Measurements from ENCODE around the gene SLC35F4. TPM values are rescaled to one million over a fixed set of nuclear protein-coding genes. Genes with fewer than 3 reads are reported as not detected.

The SLC35F4 gene
- total RNA-seq, 1 experiment from 2014 or later: not detected

DNA sequence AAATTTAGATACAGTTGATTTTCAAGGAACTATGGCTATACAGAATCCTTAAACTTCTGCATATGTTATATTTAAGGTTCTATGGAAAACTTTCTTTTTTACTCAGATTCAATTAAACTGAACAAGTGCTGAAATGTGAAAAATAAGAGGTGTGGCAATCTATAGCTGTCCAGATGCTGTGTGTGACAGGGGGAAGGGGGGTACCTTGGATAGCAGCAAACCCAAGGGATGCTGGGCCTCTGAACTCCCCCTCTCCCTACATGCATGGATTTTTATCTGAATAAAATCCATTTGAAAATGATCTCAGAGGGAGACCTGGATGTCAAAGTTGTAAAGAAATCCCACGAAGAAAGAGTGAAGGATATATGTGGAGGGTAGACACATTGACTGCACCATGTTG is 289.4 kb downstream of the SLC35F4 start:
- Histone ChIP-seq H3K9me2 (replicated peaks; ENCODE audit: insufficient read depth, low read length) (no peaks in the 10 kb centered on the region), H3K27ac (ENCODE audit: low read length) (no peak overlapping the region), H3K9ac (ENCODE audit: low read length) (no peak overlapping the region), H3K9me3 (ENCODE audit: low read length) (no peaks in the 10 kb centered on the region), H3K4me2 (ENCODE audit: low read depth, low read length, poor library complexity, severe bottlenecking) (no peak overlapping the region), H2AFZ (ENCODE audit: low read length) (no peak overlapping the region), H3K4me1 (ENCODE audit: low read length) (no peaks in the 10 kb centered on the region), H3K4me3 (ENCODE audit: low read length) (no peak overlapping the region), H3K36me3 (ENCODE audit: insufficient read depth, low read length) (no peaks in the 10 kb centered on the region), H3K27me3 (ENCODE audit: low read length) (no peaks in the 10 kb centered on the region), H3K79me2 (ENCODE audit: low read length) (no peaks in the 10 kb centered on the region), H4K20me1 (ENCODE audit: insufficient read depth, low read depth, low read length) (no peaks in the 10 kb centered on the region)
- DNase-seq: no peak

DNA sequence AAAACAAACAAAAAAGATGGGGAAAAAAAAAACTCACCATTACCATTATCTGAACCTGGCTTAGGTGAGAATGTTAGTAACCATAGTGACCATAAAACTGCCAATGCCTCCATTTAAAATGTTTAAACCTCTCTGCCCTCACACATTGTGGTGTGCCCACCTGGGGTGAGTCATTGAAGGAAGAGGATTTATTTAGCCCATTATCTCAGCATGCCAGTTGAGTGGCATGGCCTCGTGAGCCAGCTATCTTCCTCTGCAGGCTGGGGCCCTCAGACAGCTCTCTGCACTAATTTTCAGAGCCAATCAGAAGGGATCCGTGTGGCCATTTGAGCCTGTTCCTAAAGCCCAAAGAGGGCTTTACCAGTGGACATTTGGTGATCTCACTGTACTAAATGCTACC is 290.4 kb downstream of the SLC35F4 start:
- Histone ChIP-seq H3K4me1 (ENCODE audit: low read length) (no peaks in the 10 kb centered on the region), H3K4me3 (ENCODE audit: low read length) (no peak overlapping the region), H3K9ac (ENCODE audit: low read length) (no peak overlapping the region), H3K36me3 (ENCODE audit: insufficient read depth, low read length) (no peaks in the 10 kb centered on the region), H3K27me3 (ENCODE audit: low read length) (no peaks in the 10 kb centered on the region), H3K4me2 (ENCODE audit: low read depth, low read length, poor library complexity, severe bottlenecking) (no peak overlapping the region), H3K9me2 (replicated peaks; ENCODE audit: insufficient read depth, low read length) (no peaks in the 10 kb centered on the region), H3K27ac (ENCODE audit: low read length) (no peak overlapping the region), H4K20me1 (ENCODE audit: insufficient read depth, low read depth, low read length) (no peaks in the 10 kb centered on the region), H2AFZ (ENCODE audit: low read length) (no peak overlapping the region), H3K9me3 (ENCODE audit: low read length) (no peaks in the 10 kb centered on the region), H3K79me2 (ENCODE audit: low read length) (no peaks in the 10 kb centered on the region)
- no peak for DNase-seq

DNA sequence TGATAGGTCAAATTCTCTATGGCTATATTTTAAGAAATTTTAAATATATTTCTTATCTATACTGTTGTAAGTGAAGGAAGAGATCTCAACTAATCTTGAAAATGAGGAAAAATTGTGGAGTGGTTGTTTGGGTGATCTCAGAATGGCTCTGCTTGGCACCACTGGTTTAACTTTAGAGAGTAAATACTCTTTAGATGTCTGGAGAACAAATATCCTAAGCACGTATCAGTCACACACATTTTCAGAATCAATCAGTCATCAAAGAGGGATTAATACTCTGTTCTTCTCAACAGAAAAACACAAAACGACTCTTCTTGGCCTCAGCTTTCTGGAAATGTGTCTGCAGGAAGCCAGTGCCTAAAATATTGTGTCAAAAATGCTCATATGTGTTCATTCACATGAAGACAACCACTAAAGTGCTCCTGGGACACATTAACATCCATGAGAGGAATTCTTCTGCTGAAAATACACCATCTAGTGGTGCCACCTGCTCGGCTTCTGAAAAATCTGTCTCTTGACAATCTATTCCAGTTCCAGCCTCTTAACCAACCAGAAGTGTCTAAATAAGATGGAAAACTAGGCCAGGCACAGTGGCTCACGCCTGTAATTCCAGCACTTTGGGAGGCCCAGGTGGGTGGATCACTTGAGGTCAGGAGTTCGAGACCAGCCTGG is 291.1 kb downstream of the SLC35F4 start:
- Histone ChIP-seq H3K4me3 (ENCODE audit: low read length) (no peak overlapping the region), H3K27ac (ENCODE audit: low read length) (no peak overlapping the region), H3K36me3 (ENCODE audit: insufficient read depth, low read length) (no peaks in the 10 kb centered on the region), H3K79me2 (ENCODE audit: low read length) (no peaks in the 10 kb centered on the region), H3K27me3 (ENCODE audit: low read length) (no peaks in the 10 kb centered on the region), H3K4me1 (ENCODE audit: low read length) (no peaks in the 10 kb centered on the region), H4K20me1 (ENCODE audit: insufficient read depth, low read depth, low read length) (no peaks in the 10 kb centered on the region), H3K9me3 (ENCODE audit: low read length) (no peaks in the 10 kb centered on the region), H3K4me2 (ENCODE audit: low read depth, low read length, poor library complexity, severe bottlenecking) (no peak overlapping the region), H3K9ac (ENCODE audit: low read length) (no peak overlapping the region), H2AFZ (ENCODE audit: low read length) (no peak overlapping the region), H3K9me2 (replicated peaks; ENCODE audit: insufficient read depth, low read length) (no peaks in the 10 kb centered on the region)
- DNase-seq: no peak

DNA sequence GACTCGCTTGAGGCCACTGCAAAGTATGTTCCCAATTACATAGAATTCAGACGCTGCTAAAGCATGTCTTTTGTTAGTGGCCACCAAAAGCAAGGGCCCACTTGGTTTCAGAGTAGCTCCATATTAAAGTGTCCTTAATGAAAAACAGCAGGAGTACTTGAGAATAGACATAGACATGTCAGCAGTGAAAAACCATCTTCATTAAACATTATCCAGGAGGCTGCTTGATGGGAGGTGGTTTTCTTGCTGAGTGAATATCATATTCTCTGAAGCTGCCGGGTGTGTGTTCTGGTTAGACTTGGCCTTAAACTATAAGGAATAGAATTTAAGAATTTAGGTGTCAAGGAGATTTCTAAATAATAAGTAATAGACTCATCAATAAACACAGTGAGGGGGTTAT is 292.7 kb downstream of the SLC35F4 start:
- Histone ChIP-seq H3K9me2 (replicated peaks; ENCODE audit: insufficient read depth, low read length) (no peaks in the 10 kb centered on the region), H3K4me3 (ENCODE audit: low read length) (no peak overlapping the region), H3K9ac (ENCODE audit: low read length) (no peak overlapping the region)

DNA sequence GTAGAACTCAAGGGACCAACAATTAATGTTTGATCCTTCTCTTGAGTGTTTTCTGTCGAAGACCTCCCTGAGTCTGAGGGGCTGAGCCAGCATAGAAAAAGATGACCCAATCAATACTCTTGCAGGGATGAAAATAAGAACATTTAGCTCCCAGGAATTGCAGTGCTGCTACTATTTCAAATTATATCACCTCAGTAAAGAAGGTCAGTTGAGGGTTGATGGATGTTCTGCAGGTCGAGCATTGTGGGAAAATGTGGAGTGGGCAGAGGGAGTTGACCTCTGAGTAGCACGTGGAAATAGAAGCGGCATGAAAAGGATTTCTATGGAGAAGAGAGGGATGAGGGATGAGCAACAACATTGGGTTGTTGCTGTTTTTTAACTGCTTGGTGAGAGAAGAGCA is 297.3 kb downstream of the SLC35F4 start:
- no peak overlapping the region for H2AFZ ChIP-seq (ENCODE audit: low read length)
- no peaks in the 10 kb centered on the region for H3K79me2 ChIP-seq (ENCODE audit: low read length)
- no peak overlapping the region for H3K9ac ChIP-seq (ENCODE audit: low read length)
- H3K4me1 ChIP-seq (ENCODE audit: low read length): no peaks in the 10 kb centered on the region
- H3K27me3 ChIP-seq (ENCODE audit: low read length): no peaks in the 10 kb centered on the region
- H3K27ac ChIP-seq (ENCODE audit: low read length): no peak overlapping the region
- no peaks in the 10 kb centered on the region for H4K20me1 ChIP-seq (ENCODE audit: insufficient read depth, low read depth, low read length)
- no peaks in the 10 kb centered on the region for H3K9me2 ChIP-seq (replicated peaks; ENCODE audit: insufficient read depth, low read length)
- no peaks in the 10 kb centered on the region for H3K36me3 ChIP-seq (ENCODE audit: insufficient read depth, low read length)
- no peak for DNase-seq
- H3K9me3 ChIP-seq (ENCODE audit: low read length): no peaks in the 10 kb centered on the region
- no peak overlapping the region for H3K4me3 ChIP-seq (ENCODE audit: low read length)
- no peak overlapping the region for H3K4me2 ChIP-seq (ENCODE audit: low read depth, low read length, poor library complexity, severe bottlenecking)

More for the DNA sequence above, 292.7 kb downstream of the SLC35F4 start:
- Histone ChIP-seq H3K36me3 (ENCODE audit: insufficient read depth, low read length) (no peaks in the 10 kb centered on the region), H3K27ac (ENCODE audit: low read length) (no peak overlapping the region), H3K4me1 (ENCODE audit: low read length) (no peaks in the 10 kb centered on the region), H3K27me3 (ENCODE audit: low read length) (no peaks in the 10 kb centered on the region), H3K9me3 (ENCODE audit: low read length) (no peaks in the 10 kb centered on the region), H4K20me1 (ENCODE audit: insufficient read depth, low read depth, low read length) (no peaks in the 10 kb centered on the region), H3K79me2 (ENCODE audit: low read length) (no peaks in the 10 kb centered on the region), H3K4me2 (ENCODE audit: low read depth, low read length, poor library complexity, severe bottlenecking) (no peak overlapping the region), H2AFZ (ENCODE audit: low read length) (no peak overlapping the region)
- DNase-seq: no peak

DNA sequence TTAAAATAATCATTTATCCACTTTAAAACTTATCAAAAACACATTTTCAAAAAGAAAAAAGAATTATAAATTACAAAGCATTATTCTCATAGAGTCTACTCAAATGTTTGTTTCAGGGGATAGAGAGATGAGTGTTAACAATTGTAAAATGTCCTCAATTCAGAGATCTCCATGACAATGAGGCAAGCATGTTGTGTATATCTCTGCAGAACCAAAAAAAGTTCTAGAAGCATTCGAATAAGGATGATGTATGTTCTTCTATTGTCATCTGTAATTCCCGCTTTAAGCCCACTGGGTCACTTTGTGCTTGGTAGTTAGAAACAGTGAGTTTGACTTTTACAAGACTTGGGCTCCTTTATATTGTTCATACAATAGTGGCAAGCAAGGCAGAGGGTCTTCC is 298.7 kb downstream of the SLC35F4 start:
- Histone ChIP-seq H3K27me3 (ENCODE audit: low read length) (no peaks in the 10 kb centered on the region), H4K20me1 (ENCODE audit: insufficient read depth, low read depth, low read length) (no peaks in the 10 kb centered on the region), H3K79me2 (ENCODE audit: low read length) (no peaks in the 10 kb centered on the region), H3K36me3 (ENCODE audit: insufficient read depth, low read length) (no peaks in the 10 kb centered on the region), H2AFZ (ENCODE audit: low read length) (no peak overlapping the region), H3K9me2 (replicated peaks; ENCODE audit: insufficient read depth, low read length) (no peaks in the 10 kb centered on the region), H3K4me1 (ENCODE audit: low read length) (no peaks in the 10 kb centered on the region), H3K4me2 (ENCODE audit: low read depth, low read length, poor library complexity, severe bottlenecking) (no peak overlapping the region), H3K9me3 (ENCODE audit: low read length) (no peaks in the 10 kb centered on the region), H3K27ac (ENCODE audit: low read length) (no peak overlapping the region), H3K4me3 (ENCODE audit: low read length) (no peak overlapping the region), H3K9ac (ENCODE audit: low read length) (no peak overlapping the region)
- no peak for DNase-seq

DNA sequence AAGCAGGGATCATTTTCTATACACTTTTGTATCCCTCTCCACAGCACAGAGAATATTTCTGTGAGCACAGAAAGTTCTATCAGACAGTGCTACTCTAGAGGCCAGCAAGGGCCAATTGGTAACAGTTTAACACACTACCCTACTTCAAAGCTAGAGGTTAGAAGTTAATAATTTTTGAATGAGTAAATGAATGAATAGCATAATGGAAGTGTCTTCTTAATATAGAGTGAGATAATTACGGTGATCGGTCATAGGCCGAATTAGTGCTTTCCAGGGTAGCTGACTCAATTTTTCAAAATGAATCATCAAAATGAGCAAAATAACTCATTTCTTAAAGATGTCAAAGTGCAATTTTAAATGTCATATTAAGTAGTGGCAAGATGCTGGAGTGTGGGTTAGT is 305.2 kb downstream of the SLC35F4 start:
- H2AFZ ChIP-seq (ENCODE audit: low read length): no peak overlapping the region
- H3K4me3 ChIP-seq (ENCODE audit: low read length): no peak overlapping the region
- H3K9me3 ChIP-seq (ENCODE audit: low read length): no peaks in the 10 kb centered on the region
- H3K4me1 ChIP-seq (ENCODE audit: low read length): no peaks in the 10 kb centered on the region
- H4K20me1 ChIP-seq (ENCODE audit: insufficient read depth, low read depth, low read length): no peaks in the 10 kb centered on the region
- H3K27ac ChIP-seq (ENCODE audit: low read length): no peak overlapping the region
- H3K9ac ChIP-seq (ENCODE audit: low read length): no peak overlapping the region
- no peak for DNase-seq
- no peaks in the 10 kb centered on the region for H3K36me3 ChIP-seq (ENCODE audit: insufficient read depth, low read length)
- no peak overlapping the region for H3K4me2 ChIP-seq (ENCODE audit: low read depth, low read length, poor library complexity, severe bottlenecking)
- H3K9me2 ChIP-seq (replicated peaks; ENCODE audit: insufficient read depth, low read length): no peaks in the 10 kb centered on the region
- H3K79me2 ChIP-seq (ENCODE audit: low read length): no peaks in the 10 kb centered on the region
- H3K27me3 ChIP-seq (ENCODE audit: low read length): no peaks in the 10 kb centered on the region

DNA sequence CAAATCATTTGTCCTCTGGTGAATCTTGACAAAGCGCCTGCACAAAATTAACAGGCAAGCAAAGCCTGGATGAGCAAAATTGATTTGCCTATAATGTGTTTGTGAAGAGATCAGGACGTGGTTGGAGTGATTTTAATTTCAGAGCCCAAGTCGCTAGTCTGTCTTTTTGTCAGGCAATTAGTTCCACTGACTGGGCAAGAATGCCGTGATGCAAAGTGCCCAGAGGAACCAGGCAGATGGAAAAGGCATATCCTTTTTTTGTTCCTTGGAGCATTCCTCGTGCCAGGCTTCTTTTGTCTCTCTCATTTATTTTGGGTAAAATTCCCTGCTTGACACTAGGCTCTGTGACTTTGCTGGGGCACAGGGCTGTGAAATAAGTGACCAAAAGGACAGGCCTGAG is 306.3 kb downstream of the SLC35F4 start:
- Histone ChIP-seq H4K20me1 (ENCODE audit: insufficient read depth, low read depth, low read length) (no peaks in the 10 kb centered on the region), H3K79me2 (ENCODE audit: low read length) (no peaks in the 10 kb centered on the region), H3K9me3 (ENCODE audit: low read length) (no peaks in the 10 kb centered on the region), H3K9ac (ENCODE audit: low read length) (no peak overlapping the region), H2AFZ (ENCODE audit: low read length) (no peak overlapping the region), H3K4me3 (ENCODE audit: low read length) (no peak overlapping the region), H3K27me3 (ENCODE audit: low read length) (no peaks in the 10 kb centered on the region), H3K4me2 (ENCODE audit: low read depth, low read length, poor library complexity, severe bottlenecking) (no peak overlapping the region), H3K36me3 (ENCODE audit: insufficient read depth, low read length) (no peaks in the 10 kb centered on the region), H3K4me1 (ENCODE audit: low read length) (no peaks in the 10 kb centered on the region), H3K9me2 (replicated peaks; ENCODE audit: insufficient read depth, low read length) (no peaks in the 10 kb centered on the region), H3K27ac (ENCODE audit: low read length) (no peak overlapping the region)
- DNase-seq: no peak
